Liver (tissue), 9 donors: ENCODE results near the gene SERPINB10. TPM values are rescaled to one million over a fixed set of nuclear protein-coding genes. Genes with fewer than 3 reads are reported as not detected.

Experiments used
- DNase-seq: peaks from one replicate; pipeline ENCODE4 v3.0.0-alpha.2; 2017; ENCODE audit warnings: low spot score
- H3K27ac ChIP-seq, 2 donors: one replicate each; pipeline ENCODE4 v1.7.0; 2013; ENCODE audit warnings: inconsistent platforms in 2 of 2, low read length in 2 of 2, control low read depth in 1 of 2, low read depth in 1 of 2, mild to moderate bottlenecking in 1 of 2
- H3K27me3 ChIP-seq, 4 donors: one replicate each; pipeline versions ENCODE4 v1.6.1 to v1.7.0; 2013; ENCODE audit warnings: low read length in 3 of 4, inconsistent platforms in 1 of 4, mild to moderate bottlenecking in 1 of 4, moderate library complexity in 1 of 4; ENCODE audit not compliant: control insufficient read depth in 4 of 4, insufficient read depth in 4 of 4
- H3K36me3 ChIP-seq, 4 donors: one replicate each; pipeline versions ENCODE4 v1.6.1 to v1.7.0; 2013; ENCODE audit warnings: low read length in 3 of 4, mild to moderate bottlenecking in 3 of 4, low read depth in 1 of 4, moderate library complexity in 1 of 4; ENCODE audit not compliant: control insufficient read depth in 4 of 4, insufficient read depth in 3 of 4
- H3K4me1 ChIP-seq, 4 donors: one replicate each; pipeline versions ENCODE4 v1.6.1 to v1.7.0; 2013; ENCODE audit warnings: low read length in 3 of 4, mild to moderate bottlenecking in 3 of 4, moderate library complexity in 1 of 4; ENCODE audit not compliant: control insufficient read depth in 4 of 4, insufficient read depth in 4 of 4
- H3K4me3 ChIP-seq, 3 donors: one replicate each; pipeline versions ENCODE4 v1.6.1 to v1.7.0; 2013; ENCODE audit warnings: low read length in 3 of 3, control low read depth in 1 of 3, low read depth in 1 of 3, mild to moderate bottlenecking in 1 of 3
- H3K9ac ChIP-seq, 2 donors: one replicate each; pipeline ENCODE4 v1.7.0; 2013; ENCODE audit warnings: low read length in 2 of 2, mild to moderate bottlenecking in 2 of 2, moderate library complexity in 2 of 2, control low read depth in 1 of 2, low read depth in 1 of 2
- H3K9me3 ChIP-seq, 4 donors: one replicate each; pipeline versions ENCODE4 v1.6.1 to v1.7.0; 2013; ENCODE audit warnings: low read length in 3 of 4; ENCODE audit not compliant: control insufficient read depth in 4 of 4
- EGR1 ChIP-seq, 2 donors: IDR thresholded peaks; 2 replicates each; pipeline ENCODE4 v1.6.1; 2016 to 2018; ENCODE audit warnings: antibody characterized with exemption in 2 of 2, low read depth in 2 of 2
- FOXA1 ChIP-seq: IDR thresholded peaks from 2 replicates; pipeline ENCODE4 v1.6.1; 2016; ENCODE audit warnings: antibody characterized with exemption
- FOXA2 ChIP-seq: IDR thresholded peaks from 2 replicates; pipeline ENCODE4 v1.6.1; 2016; ENCODE audit warnings: antibody characterized with exemption
- GABPA ChIP-seq, 2 donors: IDR thresholded peaks in 1 of 2; conservative IDR thresholded peaks in 1 of 2; 2 replicates each; pipeline ENCODE4 v1.6.1; 2016; ENCODE audit warnings: antibody characterized with exemption in 2 of 2, mild to moderate bottlenecking in 1 of 2, moderate library complexity in 1 of 2
- HNF4A ChIP-seq, 2 donors: conservative IDR thresholded peaks; 2 replicates each; pipeline ENCODE4 v1.6.1; 2016; ENCODE audit warnings: antibody characterized with exemption in 2 of 2, mild to moderate bottlenecking in 2 of 2
- HNF4G ChIP-seq: IDR thresholded peaks from 2 replicates; pipeline ENCODE4 v1.6.1; 2016; ENCODE audit warnings: antibody characterized with exemption
- JUND ChIP-seq, 2 donors: IDR thresholded peaks; 2 replicates each; pipeline ENCODE4 v1.6.1; 2016; ENCODE audit warnings: antibody characterized with exemption in 2 of 2
- RAD21 ChIP-seq, 2 donors: IDR thresholded peaks; 2 replicates each; pipeline ENCODE4 v1.6.1; 2016; ENCODE audit warnings: antibody characterized with exemption in 2 of 2, mild to moderate bottlenecking in 2 of 2
- RXRA ChIP-seq, 2 donors: IDR thresholded peaks; 2 replicates each; pipeline ENCODE4 v1.6.1; 2017 to 2018; ENCODE audit warnings: antibody characterized with exemption in 2 of 2, mild to moderate bottlenecking in 1 of 2
- SP1 ChIP-seq: IDR thresholded peaks from 2 replicates; pipeline ENCODE4 v1.6.1; 2018; ENCODE audit warnings: antibody characterized with exemption, mild to moderate bottlenecking
- TAF1 ChIP-seq: conservative IDR thresholded peaks from 2 replicates; pipeline ENCODE4 v1.6.1; 2016; ENCODE audit warnings: antibody characterized with exemption, mild to moderate bottlenecking
- YY1 ChIP-seq: IDR thresholded peaks from 2 replicates; pipeline ENCODE4 v1.6.1; 2016; ENCODE audit warnings: antibody characterized with exemption, mild to moderate bottlenecking
- WGBS: extraction: QIAGEN DNeasy Blood & Tissue Kit; methylation state at CpG from one replicate; pipeline ENCODE4 v1.1.7; 2013; 5-methylcytosine and 5-hydroxymethylcytosine counted together
- polyA plus RNA-seq, 2 donors: library from polyadenylated mRNA; stranded (reverse) in 1 of 2; unstranded in 1 of 2; fragments of 200-250 nt in 1 of 2; fragments of >200 nt in 1 of 2; fragmentation: Nextera tagmentation in 1 of 2; extraction: Ambion mirVana in 1 of 2; gene quantifications; one replicate each; pipeline versions ENCODE4 v1.2.1 to v1.2.3, GENCODE V29; 2013 to 2015
- total RNA-seq, 2 donors: library from RNA; depleted of rRNA; stranded (reverse); fragments of >200 nt; gene quantifications; one replicate each; pipeline ENCODE4 v1.2.3, GENCODE V29; 2014
- TF ChIP-seq, protein P1 (sequence below): IDR thresholded peaks from 2 replicates; pipeline ENCODE4 v1.6.1; 2016; ENCODE audit warnings: antibody characterized with exemption
- TF ChIP-seq, protein P2 (sequence below): fragments of 150-350 bp; IDR thresholded peaks from 2 replicates; pipeline ENCODE4 v1.5.1; 2017; ENCODE audit warnings: improper control_type of control experiment, low read depth, low read length; ENCODE audit not compliant: missing input control
- TF ChIP-seq, protein P3 (sequence below): IDR thresholded peaks from 2 replicates; pipeline ENCODE4 v1.6.1; 2016; ENCODE audit warnings: antibody characterized with exemption, mild to moderate bottlenecking
- TF ChIP-seq, protein P4 (sequence below): IDR thresholded peaks from 2 replicates; pipeline ENCODE4 v1.6.1; 2016; ENCODE audit warnings: antibody characterized with exemption
- TF ChIP-seq, protein P5 (sequence below): IDR thresholded peaks from 2 replicates; pipeline ENCODE4 v1.6.1; 2016; ENCODE audit warnings: antibody characterized with exemption
- donor health status: healthy.
- donor health status: healthy.
- donor health status: healthy.
- donor health status: healthy.
- donor health status: healthy.

The SERPINB10 gene
- total and polyA plus RNA-seq, 4 donors, result 4.6 TPM; not detected in 3

DNA sequence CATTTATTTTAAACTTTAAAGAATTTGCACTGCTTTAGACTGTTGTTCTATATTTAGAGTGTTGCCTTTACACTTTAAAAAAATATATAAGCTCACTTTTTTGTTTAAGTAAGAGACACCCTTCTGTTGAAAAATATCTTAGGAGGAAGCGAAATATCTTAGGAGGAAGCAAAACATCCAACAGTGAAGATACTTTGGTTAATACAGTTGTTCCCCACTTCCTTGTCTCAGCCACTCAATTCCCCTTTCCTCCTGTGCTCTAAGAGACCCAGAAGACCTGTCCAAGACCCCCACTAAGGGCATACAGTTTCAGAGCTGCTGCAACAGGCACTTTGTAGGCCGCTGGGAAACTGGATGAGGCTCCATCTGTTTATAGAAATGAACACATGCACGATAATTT is 67.9 kb downstream of the SERPINB10 start:
- DNase-seq, result no peak
- no peak overlapping the region for H3K4me3 ChIP-seq
- H3K36me3 ChIP-seq, result no peaks in the 10 kb centered on the region
- no peak overlapping the region for H3K9ac ChIP-seq
- no peaks in the 10 kb centered on the region for H3K27me3 ChIP-seq
- peak overlapping the region in 1 of 2 donors; percentile 9 for H3K27ac ChIP-seq
- WGBS, result 74% methylated on average over 3 of the region's 3 CpGs
- H3K4me1 ChIP-seq, result peaks cover 2 to 30% (median 18%) of the 10 kb centered on the region in 4 donors
- TF ChIP-seq EGR1 (IDR thresholded peaks at IDR 0.05; ENCODE audit: low read depth in 2 of 2) (no peak), GABPA (IDR thresholded peaks at IDR 0.05 in 1 of 2, conservative IDR thresholded peaks at IDR 0.05 in 1 of 2) (no peak), RXRA (IDR thresholded peaks at IDR 0.05) (no peak), SP1 (no peak), RAD21 (IDR thresholded peaks at IDR 0.05) (no peak), FOXA1 (no peak), JUND (IDR thresholded peaks at IDR 0.05) (no peak), FOXA2 (no peak), YY1 (no peak), TAF1 (no peak), HNF4A (conservative IDR thresholded peaks at IDR 0.05) (no peak), HNF4G (no peak)
- TF ChIP-seq, protein P1, sequence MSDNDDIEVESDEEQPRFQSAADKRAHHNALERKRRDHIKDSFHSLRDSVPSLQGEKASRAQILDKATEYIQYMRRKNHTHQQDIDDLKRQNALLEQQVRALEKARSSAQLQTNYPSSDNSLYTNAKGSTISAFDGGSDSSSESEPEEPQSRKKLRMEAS, result no peak
- TF ChIP-seq, protein P2, sequence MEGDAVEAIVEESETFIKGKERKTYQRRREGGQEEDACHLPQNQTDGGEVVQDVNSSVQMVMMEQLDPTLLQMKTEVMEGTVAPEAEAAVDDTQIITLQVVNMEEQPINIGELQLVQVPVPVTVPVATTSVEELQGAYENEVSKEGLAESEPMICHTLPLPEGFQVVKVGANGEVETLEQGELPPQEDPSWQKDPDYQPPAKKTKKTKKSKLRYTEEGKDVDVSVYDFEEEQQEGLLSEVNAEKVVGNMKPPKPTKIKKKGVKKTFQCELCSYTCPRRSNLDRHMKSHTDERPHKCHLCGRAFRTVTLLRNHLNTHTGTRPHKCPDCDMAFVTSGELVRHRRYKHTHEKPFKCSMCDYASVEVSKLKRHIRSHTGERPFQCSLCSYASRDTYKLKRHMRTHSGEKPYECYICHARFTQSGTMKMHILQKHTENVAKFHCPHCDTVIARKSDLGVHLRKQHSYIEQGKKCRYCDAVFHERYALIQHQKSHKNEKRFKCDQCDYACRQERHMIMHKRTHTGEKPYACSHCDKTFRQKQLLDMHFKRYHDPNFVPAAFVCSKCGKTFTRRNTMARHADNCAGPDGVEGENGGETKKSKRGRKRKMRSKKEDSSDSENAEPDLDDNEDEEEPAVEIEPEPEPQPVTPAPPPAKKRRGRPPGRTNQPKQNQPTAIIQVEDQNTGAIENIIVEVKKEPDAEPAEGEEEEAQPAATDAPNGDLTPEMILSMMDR, result no peak
- TF ChIP-seq, protein P3, sequence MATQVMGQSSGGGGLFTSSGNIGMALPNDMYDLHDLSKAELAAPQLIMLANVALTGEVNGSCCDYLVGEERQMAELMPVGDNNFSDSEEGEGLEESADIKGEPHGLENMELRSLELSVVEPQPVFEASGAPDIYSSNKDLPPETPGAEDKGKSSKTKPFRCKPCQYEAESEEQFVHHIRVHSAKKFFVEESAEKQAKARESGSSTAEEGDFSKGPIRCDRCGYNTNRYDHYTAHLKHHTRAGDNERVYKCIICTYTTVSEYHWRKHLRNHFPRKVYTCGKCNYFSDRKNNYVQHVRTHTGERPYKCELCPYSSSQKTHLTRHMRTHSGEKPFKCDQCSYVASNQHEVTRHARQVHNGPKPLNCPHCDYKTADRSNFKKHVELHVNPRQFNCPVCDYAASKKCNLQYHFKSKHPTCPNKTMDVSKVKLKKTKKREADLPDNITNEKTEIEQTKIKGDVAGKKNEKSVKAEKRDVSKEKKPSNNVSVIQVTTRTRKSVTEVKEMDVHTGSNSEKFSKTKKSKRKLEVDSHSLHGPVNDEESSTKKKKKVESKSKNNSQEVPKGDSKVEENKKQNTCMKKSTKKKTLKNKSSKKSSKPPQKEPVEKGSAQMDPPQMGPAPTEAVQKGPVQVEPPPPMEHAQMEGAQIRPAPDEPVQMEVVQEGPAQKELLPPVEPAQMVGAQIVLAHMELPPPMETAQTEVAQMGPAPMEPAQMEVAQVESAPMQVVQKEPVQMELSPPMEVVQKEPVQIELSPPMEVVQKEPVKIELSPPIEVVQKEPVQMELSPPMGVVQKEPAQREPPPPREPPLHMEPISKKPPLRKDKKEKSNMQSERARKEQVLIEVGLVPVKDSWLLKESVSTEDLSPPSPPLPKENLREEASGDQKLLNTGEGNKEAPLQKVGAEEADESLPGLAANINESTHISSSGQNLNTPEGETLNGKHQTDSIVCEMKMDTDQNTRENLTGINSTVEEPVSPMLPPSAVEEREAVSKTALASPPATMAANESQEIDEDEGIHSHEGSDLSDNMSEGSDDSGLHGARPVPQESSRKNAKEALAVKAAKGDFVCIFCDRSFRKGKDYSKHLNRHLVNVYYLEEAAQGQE, result no peak
- TF ChIP-seq, protein P4, sequence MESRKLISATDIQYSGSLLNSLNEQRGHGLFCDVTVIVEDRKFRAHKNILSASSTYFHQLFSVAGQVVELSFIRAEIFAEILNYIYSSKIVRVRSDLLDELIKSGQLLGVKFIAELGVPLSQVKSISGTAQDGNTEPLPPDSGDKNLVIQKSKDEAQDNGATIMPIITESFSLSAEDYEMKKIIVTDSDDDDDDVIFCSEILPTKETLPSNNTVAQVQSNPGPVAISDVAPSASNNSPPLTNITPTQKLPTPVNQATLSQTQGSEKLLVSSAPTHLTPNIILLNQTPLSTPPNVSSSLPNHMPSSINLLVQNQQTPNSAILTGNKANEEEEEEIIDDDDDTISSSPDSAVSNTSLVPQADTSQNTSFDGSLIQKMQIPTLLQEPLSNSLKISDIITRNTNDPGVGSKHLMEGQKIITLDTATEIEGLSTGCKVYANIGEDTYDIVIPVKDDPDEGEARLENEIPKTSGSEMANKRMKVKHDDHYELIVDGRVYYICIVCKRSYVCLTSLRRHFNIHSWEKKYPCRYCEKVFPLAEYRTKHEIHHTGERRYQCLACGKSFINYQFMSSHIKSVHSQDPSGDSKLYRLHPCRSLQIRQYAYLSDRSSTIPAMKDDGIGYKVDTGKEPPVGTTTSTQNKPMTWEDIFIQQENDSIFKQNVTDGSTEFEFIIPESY, result no peak
- TF ChIP-seq, protein P5, sequence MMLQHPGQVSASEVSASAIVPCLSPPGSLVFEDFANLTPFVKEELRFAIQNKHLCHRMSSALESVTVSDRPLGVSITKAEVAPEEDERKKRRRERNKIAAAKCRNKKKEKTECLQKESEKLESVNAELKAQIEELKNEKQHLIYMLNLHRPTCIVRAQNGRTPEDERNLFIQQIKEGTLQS, result no peak
- no peaks in the 10 kb centered on the region for H3K9me3 ChIP-seq
